CD8-positive, alpha-beta memory T cell (primary cell): ENCODE measurements around the gene COPG2. TPM values are rescaled to one million over a fixed set of nuclear protein-coding genes. Genes with fewer than 3 reads are reported as not detected.
A peak's percentile ranks its signal among the peaks of the same experiment; 100 is the strongest.

Source experiments
- CTCF ChIA-PET: fragments of 350-600 bp; sonication (Branson Sonifier 250); formaldehyde crosslinking; loops from one replicate; lab custom pipeline; 2021; ENCODE audit warnings: antibody characterized with exemption; lab: Charles Lee
- POLR2A ChIA-PET: fragments of 350-600 bp; sonication (Branson Sonifier 250); formaldehyde crosslinking; loops from one replicate; lab custom pipeline; 2021; ENCODE audit warnings: antibody characterized with exemption; lab: Charles Lee
- DNase-seq, 5 donors: peaks; one replicate each; pipeline versions ENCODE4 v3.0.0 to v3.0.0-alpha.2; 2020 to 2022; ENCODE audit warnings: mixed read lengths in 1 of 5
- H3K27ac ChIP-seq: one replicate; pipeline ENCODE4 v1.7.0; 2013; ENCODE audit warnings: low read depth, mild to moderate bottlenecking, low read length, moderate library complexity
- H3K27me3 ChIP-seq: 2 replicates; pipeline ENCODE4 v1.7.0; 2013; ENCODE audit warnings: low read length, mild to moderate bottlenecking; ENCODE audit not compliant: insufficient read depth, poor library complexity, severe bottlenecking
- H3K36me3 ChIP-seq: 2 replicates; pipeline ENCODE4 v1.7.0; 2013; ENCODE audit warnings: mild to moderate bottlenecking, low read length, moderate library complexity; ENCODE audit not compliant: insufficient read depth
- H3K4me1 ChIP-seq: 2 replicates; pipeline ENCODE4 v1.7.0; 2013; ENCODE audit warnings: mild to moderate bottlenecking, low read length, moderate library complexity; ENCODE audit not compliant: insufficient read depth
- H3K4me3 ChIP-seq: 2 replicates; pipeline ENCODE4 v1.7.0; 2013; ENCODE audit warnings: mild to moderate bottlenecking, low read length
- H3K9me3 ChIP-seq: 2 replicates; pipeline ENCODE4 v1.7.0; 2013; ENCODE audit warnings: mild to moderate bottlenecking, low read length
- H3K27ac Mint-ChIP-seq, 8 donors: one replicate each; pipeline ENCODE4 v1.8.0; 2020 to 2021; ENCODE audit warnings: mixed read lengths in 8 of 8, mild to moderate bottlenecking in 6 of 8, inconsistent platforms in 3 of 8, moderate library complexity in 3 of 8
- H3K27me3 Mint-ChIP-seq, 2 donors: one replicate each; pipeline ENCODE4 v1.8.0; 2020 to 2021; ENCODE audit warnings: mixed read lengths in 2 of 2, mild to moderate bottlenecking in 1 of 2, moderate library complexity in 1 of 2
- H3K36me3 Mint-ChIP-seq, 3 donors: one replicate each; pipeline ENCODE4 v1.8.0; 2020 to 2021; ENCODE audit warnings: mixed read lengths in 3 of 3, inconsistent platforms in 1 of 3, mild to moderate bottlenecking in 1 of 3
- H3K4me1 Mint-ChIP-seq, 3 donors: one replicate each; pipeline ENCODE4 v1.8.0; 2020 to 2021; ENCODE audit warnings: mixed read lengths in 3 of 3, inconsistent platforms in 1 of 3, mild to moderate bottlenecking in 1 of 3
- H3K4me3 Mint-ChIP-seq, 7 donors: one replicate each; pipeline ENCODE4 v1.8.0; 2020 to 2021; ENCODE audit warnings: mixed read lengths in 7 of 7, mild to moderate bottlenecking in 6 of 7, moderate library complexity in 4 of 7, inconsistent platforms in 2 of 7
- H3K9me3 Mint-ChIP-seq, 5 donors: one replicate each; pipeline ENCODE4 v1.8.0; 2020 to 2022; ENCODE audit warnings: mixed read lengths in 5 of 5, mild to moderate bottlenecking in 3 of 5, moderate library complexity in 2 of 5, inconsistent platforms in 1 of 5
- polyA plus RNA-seq: library from polyadenylated mRNA; unstranded; fragments of 300-500 nt; fragmentation: Illumina TruSeq; gene quantifications from one replicate; pipeline ENCODE4 v1.2.3, GENCODE V29; 2021
- total RNA-seq, 2 experiments: library from RNA; stranded (reverse); gene quantifications; one replicate each; pipeline ENCODE4 v1.2.3, GENCODE V29; 2021

COPG2 gene
- total and polyA plus RNA-seq, 3 experiments from 2014 or later = 1.4 to 23.7 (median 23.6) TPM

- CTCF ChIA-PET = no interaction called here
- peaks cover 11 to 23% (median 17%) of the 10 kb centered on the region in 3 donors for H3K4me1 Mint-ChIP-seq
- H3K27me3 ChIP-seq = peaks cover 11% of the 10 kb centered on the region
- no peaks in the 10 kb centered on the region for H3K36me3 ChIP-seq
- DNase-seq = peak in 1 of 5 donors; percentile 50
- no peak within 1 kb of the TSS for H3K4me3 ChIP-seq
- H3K27ac Mint-ChIP-seq = no peak within 1 kb of the TSS
- H3K9me3 ChIP-seq = peaks cover 4% of the 10 kb centered on the region
- peaks cover 0 to under 1% (median 0%) of the 10 kb centered on the region in 3 donors for H3K36me3 Mint-ChIP-seq
- peaks cover 3% of the 10 kb centered on the region for H3K4me1 ChIP-seq
- H3K27ac ChIP-seq = no peak within 1 kb of the TSS
- peak within 1 kb of the TSS; percentile 10 to 82 (median 55) for H3K4me3 Mint-ChIP-seq
- peaks cover 0 to 2% (median 0%) of the 10 kb centered on the region in 5 donors for H3K9me3 Mint-ChIP-seq
- H3K27me3 Mint-ChIP-seq = peaks cover 26 to 58% of the 10 kb centered on the region in 2 donors
- POLR2A ChIA-PET = no interaction called here
These were observed 176.6 kb downstream of the COPG2 start, which contains the start of gene MEST for GRCh38 chr7:130491841-130492522. TSS of gene MEST (plus strand) at chr7:130492085. CDS start at chr7:130492314, 229 bp downstream.

- Mint-ChIP-seq H3K27me3 (peaks cover 30 to 62% of the 10 kb centered on the region in 2 donors), H3K36me3 (no peaks in the 10 kb centered on the region), H3K27ac (no peak overlapping the region), H3K4me1 (peaks cover 16 to 32% (median 21%) of the 10 kb centered on the region in 3 donors), H3K9me3 (peaks cover 0 to 2% (median 0%) of the 10 kb centered on the region in 5 donors), H3K4me3 (peak overlapping the region; percentile 10 to 80 (median 55))
- Histone ChIP-seq H3K9me3 (peaks cover 4% of the 10 kb centered on the region), H3K27ac (no peak overlapping the region), H3K27me3 (peaks cover 11% of the 10 kb centered on the region), H3K4me3 (no peak overlapping the region), H3K4me1 (peaks cover 3% of the 10 kb centered on the region), H3K36me3 (no peaks in the 10 kb centered on the region)
- DNase-seq = peak in 1 of 5 donors; percentile 64
- POLR2A ChIA-PET = no interaction called here
- CTCF ChIA-PET = no interaction called here
These were observed 177.4 kb downstream of the COPG2 start for GRCh38 chr7:130490888-130491804.

GRCh38 chr7:130490311-130490791, 178.2 kb downstream of the COPG2 start:
- peaks cover 3% of the 10 kb centered on the region for H3K4me1 ChIP-seq
- H3K36me3 ChIP-seq = no peaks in the 10 kb centered on the region
- H3K4me3 Mint-ChIP-seq = no peak overlapping the region
- no peak overlapping the region for H3K27ac ChIP-seq
- DNase-seq = no peak
- H3K27me3 Mint-ChIP-seq = peaks cover 34 to 68% of the 10 kb centered on the region in 2 donors
- peaks cover 4% of the 10 kb centered on the region for H3K9me3 ChIP-seq
- H3K9me3 Mint-ChIP-seq = peaks cover 0 to 2% (median 0%) of the 10 kb centered on the region in 5 donors
- peaks cover 24 to 40% (median 29%) of the 10 kb centered on the region in 3 donors for H3K4me1 Mint-ChIP-seq
- no peaks in the 10 kb centered on the region for H3K36me3 Mint-ChIP-seq
- ChIA-PET POLR2A (no interaction called here), CTCF (no interaction called here)
- H3K4me3 ChIP-seq = no peak overlapping the region
- H3K27ac Mint-ChIP-seq = no peak overlapping the region
- peaks cover 11% of the 10 kb centered on the region for H3K27me3 ChIP-seq

GRCh38 chr7:130489140-130489983, 179.2 kb downstream of the COPG2 start:
- Histone ChIP-seq H3K27ac (no peak overlapping the region), H3K27me3 (peaks cover 11% of the 10 kb centered on the region), H3K4me3 (no peak overlapping the region), H3K4me1 (peaks cover 3% of the 10 kb centered on the region), H3K36me3 (no peaks in the 10 kb centered on the region), H3K9me3 (peaks cover 4% of the 10 kb centered on the region)
- Mint-ChIP-seq H3K27ac (no peak overlapping the region), H3K4me3 (peak overlapping the region in 2 of 7 donors; percentile 2 to 27), H3K36me3 (no peaks in the 10 kb centered on the region), H3K9me3 (peaks cover 0 to 2% (median 0%) of the 10 kb centered on the region in 5 donors), H3K4me1 (peaks cover 27 to 45% (median 32%) of the 10 kb centered on the region in 3 donors), H3K27me3 (peaks cover 39 to 73% of the 10 kb centered on the region in 2 donors)
- POLR2A ChIA-PET = no interaction called here
- DNase-seq = no peak
- CTCF ChIA-PET = no interaction called here

- POLR2A ChIA-PET = no interaction called here
- CTCF ChIA-PET = no interaction called here
These were observed 180.0 kb downstream of the COPG2 start for GRCh38 chr7:130488392-130489139.

GRCh38 chr7:130486954-130487436, 181.6 kb downstream of the COPG2 start:
- H3K4me3 Mint-ChIP-seq = peak overlapping the region; percentile 82 to 92 (median 90)

More at GRCh38 chr7:130488392-130489139, 180.0 kb downstream of the COPG2 start:
- H3K36me3 ChIP-seq = no peaks in the 10 kb centered on the region
- Mint-ChIP-seq H3K9me3 (peaks cover 0 to 2% (median 0%) of the 10 kb centered on the region in 5 donors), H3K27me3 (peaks cover 42 to 73% of the 10 kb centered on the region in 2 donors), H3K4me3 (peak overlapping the region in 2 of 7 donors; percentile 2 to 27), H3K4me1 (peaks cover 27 to 45% (median 32%) of the 10 kb centered on the region in 3 donors), H3K36me3 (no peaks in the 10 kb centered on the region), H3K27ac (no peak overlapping the region)
- H3K4me1 ChIP-seq = peaks cover 3% of the 10 kb centered on the region
- peaks cover 4% of the 10 kb centered on the region for H3K9me3 ChIP-seq
- H3K27me3 ChIP-seq = peaks cover 11% of the 10 kb centered on the region
- no peak overlapping the region for H3K27ac ChIP-seq
- no peak for DNase-seq
- no peak overlapping the region for H3K4me3 ChIP-seq

More at GRCh38 chr7:130486954-130487436, 181.6 kb downstream of the COPG2 start:
- no peaks in the 10 kb centered on the region for H3K4me1 ChIP-seq
- H3K9me3 ChIP-seq = no peaks in the 10 kb centered on the region
- H3K27me3 Mint-ChIP-seq = peaks cover 41 to 77% of the 10 kb centered on the region in 2 donors
- peak overlapping the region in 2 of 8 donors; percentile 36 to 79 for H3K27ac Mint-ChIP-seq
- H3K36me3 Mint-ChIP-seq = no peaks in the 10 kb centered on the region
- H3K4me3 ChIP-seq = peak overlapping the region; percentile 79
- DNase-seq = no peak
- no peaks in the 10 kb centered on the region for H3K27me3 ChIP-seq
- H3K4me1 Mint-ChIP-seq = peaks cover 22 to 34% (median 22%) of the 10 kb centered on the region in 3 donors
- no peaks in the 10 kb centered on the region for H3K36me3 ChIP-seq
- H3K27ac ChIP-seq = no peak overlapping the region
- no peaks in the 10 kb centered on the region for H3K9me3 Mint-ChIP-seq
- ChIA-PET CTCF (interaction anchor here (0.9 to 1.4 kb wide), 3 partner anchors 10 to 272 kb away, joined by 3 to 4 read pairs (median 4); no protein-coding TSS in a partner anchor), POLR2A (no interaction called here)
